KMS-11 (cell line): Measurements from ENCODE around the gene FSTL5.

ENCODE experiments used
- H2AFZ ChIP-seq: fragments of 200-600 bp; sonication (generic); 2 replicates; pipeline ENCODE4 v1.6.1; 2016; ENCODE audit warnings: antibody characterized with exemption, mixed run types, low read depth
- H3K27ac ChIP-seq: fragments of 200-600 bp; sonication (generic); 2 replicates; pipeline ENCODE4 v1.6.1; 2016; ENCODE audit warnings: mild to moderate bottlenecking, mixed run types
- H3K27me3 ChIP-seq: fragments of 200-600 bp; sonication (generic); 2 replicates; pipeline ENCODE4 v1.6.1; 2017; ENCODE audit warnings: mild to moderate bottlenecking, low read depth, mixed run types, moderate library complexity; ENCODE audit not compliant: insufficient read depth
- H3K36me3 ChIP-seq: fragments of 200-600 bp; sonication (generic); 2 replicates; pipeline ENCODE4 v1.6.1; 2017; ENCODE audit warnings: mild to moderate bottlenecking, mixed run types; ENCODE audit not compliant: insufficient read depth
- H3K4me1 ChIP-seq: fragments of 200-600 bp; sonication (generic); 2 replicates; pipeline ENCODE4 v1.6.1; 2016; ENCODE audit warnings: mild to moderate bottlenecking, low read depth, mixed run types; ENCODE audit not compliant: poor library complexity, severe bottlenecking
- H3K4me2 ChIP-seq: fragments of 200-600 bp; sonication (generic); 2 replicates; pipeline ENCODE4 v1.7.0; 2016; ENCODE audit warnings: mild to moderate bottlenecking, mixed run types
- H3K4me3 ChIP-seq: fragments of 200-600 bp; sonication (generic); IDR thresholded peaks from 2 replicates; pipeline ENCODE4 v1.6.1; 2017; ENCODE audit warnings: low read depth, low read length, mixed read lengths; ENCODE audit not compliant: insufficient read depth
- H3K79me2 ChIP-seq: fragments of 200-600 bp; sonication (generic); 2 replicates; pipeline ENCODE4 v1.6.1; 2016; ENCODE audit warnings: low read depth, mixed run types; ENCODE audit not compliant: insufficient read depth
- H3K9ac ChIP-seq: fragments of 200-600 bp; sonication (generic); 2 replicates; pipeline ENCODE4 v1.6.1; 2016; ENCODE audit warnings: mild to moderate bottlenecking, mixed run types
- H4K20me1 ChIP-seq: fragments of 200-600 bp; sonication (generic); 2 replicates; pipeline ENCODE4 v1.6.1; 2016; ENCODE audit warnings: mild to moderate bottlenecking, mixed run types; ENCODE audit not compliant: insufficient read depth
- CTCF ChIP-seq: fragments of 200-600 bp; sonication (generic); conservative IDR thresholded peaks from 2 replicates; pipeline ENCODE4 v1.6.1; 2017; ENCODE audit warnings: low read depth, mild to moderate bottlenecking, antibody characterized with exemption, low read length, moderate library complexity, mixed read lengths

The FSTL5 gene

GRCh38 chr4:162102713-162103112 lies 61.1 kb downstream of the FSTL5 start:
- H3K79me2 ChIP-seq = no peaks in the 10 kb centered on the region
- no peak overlapping the region for H2AFZ ChIP-seq
- H3K9ac ChIP-seq = no peak overlapping the region
- no peaks in the 10 kb centered on the region for H3K36me3 ChIP-seq
- TF ChIP-seq CTCF = no peak
- no peak overlapping the region for H3K27ac ChIP-seq
- H3K4me3 ChIP-seq = no peak overlapping the region
- H3K4me1 ChIP-seq = no peaks in the 10 kb centered on the region
- H3K27me3 ChIP-seq = no peaks in the 10 kb centered on the region
- H3K4me2 ChIP-seq = no peak overlapping the region
- no peaks in the 10 kb centered on the region for H4K20me1 ChIP-seq

GRCh38 chr4:162101337-162101736 lies 62.5 kb downstream of the FSTL5 start:
- H4K20me1 ChIP-seq = no peaks in the 10 kb centered on the region
- H3K36me3 ChIP-seq = no peaks in the 10 kb centered on the region
- no peak overlapping the region for H2AFZ ChIP-seq
- no peaks in the 10 kb centered on the region for H3K79me2 ChIP-seq
- H3K27me3 ChIP-seq = no peaks in the 10 kb centered on the region
- no peak overlapping the region for H3K27ac ChIP-seq
- TF ChIP-seq CTCF = no peak
- H3K4me1 ChIP-seq = no peaks in the 10 kb centered on the region
- H3K4me2 ChIP-seq = no peak overlapping the region
- H3K9ac ChIP-seq = no peak overlapping the region
- no peak overlapping the region for H3K4me3 ChIP-seq

- TF ChIP-seq CTCF = no peak
These were observed 88.1 kb downstream of the FSTL5 start for GRCh38 chr4:162075726-162076125.

GRCh38 chr4:162061214-162061613 lies 102.6 kb downstream of the FSTL5 start:
- no peaks in the 10 kb centered on the region for H3K36me3 ChIP-seq
- H3K4me1 ChIP-seq = no peaks in the 10 kb centered on the region
- no peak overlapping the region for H3K4me3 ChIP-seq
- no peaks in the 10 kb centered on the region for H4K20me1 ChIP-seq
- H3K79me2 ChIP-seq = no peaks in the 10 kb centered on the region
- no peak overlapping the region for H3K27ac ChIP-seq
- H3K4me2 ChIP-seq = no peak overlapping the region
- no peak overlapping the region for H3K9ac ChIP-seq
- no peak for TF ChIP-seq CTCF
- no peak overlapping the region for H2AFZ ChIP-seq
- no peaks in the 10 kb centered on the region for H3K27me3 ChIP-seq

More at GRCh38 chr4:162075726-162076125, 88.1 kb downstream of the FSTL5 start:
- Histone ChIP-seq H3K9ac (no peak overlapping the region), H2AFZ (no peak overlapping the region), H3K79me2 (no peaks in the 10 kb centered on the region), H3K4me3 (no peak overlapping the region), H3K27ac (no peak overlapping the region), H3K36me3 (no peaks in the 10 kb centered on the region), H4K20me1 (no peaks in the 10 kb centered on the region), H3K27me3 (no peaks in the 10 kb centered on the region), H3K4me2 (no peak overlapping the region), H3K4me1 (no peaks in the 10 kb centered on the region)
